SK-N-SH treated with all-trans-retinoic acid at 6 μM for 48 hours (cell line): Measurements from ENCODE around the gene IFIT3.

Source experiments
- ATAC-seq: fragments of 200-7000 bp; cut with Tn5 transposase; 3 replicates; pipeline ENCODE4 v1.9.1; 2020; ENCODE audit warnings: mild to moderate bottlenecking, moderate library complexity
- ARNTL ChIP-seq: fragments of 450-650 bp; formaldehyde crosslinking; IDR thresholded peaks from 2 replicates; pipeline ENCODE4 v1.5.0; 2020; ENCODE audit warnings: low read depth, mild to moderate bottlenecking, moderate library complexity, borderline replicate concordance
- BACH2 ChIP-seq: fragments of 250-450 bp; sonication (Bioruptor Pico); IDR thresholded peaks from 2 replicates; pipeline ENCODE4 v1.9.0; 2021; ENCODE audit warnings: mild to moderate bottlenecking, borderline replicate concordance
- CSDC2 ChIP-seq: fragments of 250-450 bp; sonication (Bioruptor Pico); IDR thresholded peaks from 2 replicates; pipeline ENCODE4 v1.5.0; 2020; ENCODE audit warnings: mild to moderate bottlenecking, moderate library complexity
- ESRRG ChIP-seq: fragments of 250-450 bp; sonication (Bioruptor Pico); IDR thresholded peaks from 2 replicates; pipeline ENCODE4 v1.6.1; 2021; ENCODE audit warnings: mild to moderate bottlenecking
- GLIS3 ChIP-seq: fragments of 250-450 bp; sonication (Bioruptor Pico); IDR thresholded peaks from 2 replicates; pipeline ENCODE4 v1.5.0; 2020; ENCODE audit warnings: mild to moderate bottlenecking, moderate library complexity
- ISL1 ChIP-seq: fragments of 250-450 bp; sonication (Bioruptor Pico); IDR thresholded peaks from 2 replicates; pipeline ENCODE4 v2.1.2; 2022; ENCODE audit warnings: mild to moderate bottlenecking, moderate library complexity
- OSR1 ChIP-seq: fragments of 250-450 bp; sonication (Bioruptor Pico); IDR thresholded peaks from 2 replicates; pipeline ENCODE4 v1.8.0; 2022; ENCODE audit warnings: moderate library complexity, mild to moderate bottlenecking, inconsistent platforms
- PPARA ChIP-seq: fragments of 250-450 bp; sonication (Bioruptor Pico); IDR thresholded peaks from 2 replicates; pipeline ENCODE4 v1.5.0; 2020; ENCODE audit warnings: mild to moderate bottlenecking, borderline replicate concordance
- RARB ChIP-seq: fragments of 250-450 bp; sonication (Bioruptor Pico); IDR thresholded peaks from 2 replicates; pipeline ENCODE4 v1.8.0; 2021; ENCODE audit warnings: mild to moderate bottlenecking, moderate library complexity
- SNAI2 ChIP-seq: fragments of 250-450 bp; sonication (Bioruptor Pico); IDR thresholded peaks from 2 replicates; pipeline ENCODE4 v1.5.0; 2020; ENCODE audit warnings: mild to moderate bottlenecking, moderate library complexity
- TCF4 ChIP-seq: fragments of 250-450 bp; sonication (Bioruptor Pico); IDR thresholded peaks from 2 replicates; pipeline ENCODE4 v1.8.0; 2021; ENCODE audit warnings: mild to moderate bottlenecking, moderate library complexity, borderline replicate concordance
- TOX ChIP-seq: fragments of 250-450 bp; sonication (Bioruptor Pico); IDR thresholded peaks from 2 replicates; pipeline ENCODE4 v1.8.0; 2021; ENCODE audit warnings: mild to moderate bottlenecking, moderate library complexity, borderline replicate concordance
- ZC3H10 ChIP-seq: fragments of 250-450 bp; sonication (Bioruptor Pico); IDR thresholded peaks from 2 replicates; pipeline ENCODE4 v1.5.1; 2021; ENCODE audit warnings: mild to moderate bottlenecking, moderate library complexity
- ZFP3 ChIP-seq: fragments of 250-450 bp; sonication (Bioruptor Pico); IDR thresholded peaks from 2 replicates; pipeline ENCODE4 v1.5.0; 2020; ENCODE audit warnings: mild to moderate bottlenecking, moderate library complexity
- ZFP30 ChIP-seq: fragments of 450-650 bp; formaldehyde crosslinking; IDR thresholded peaks from 2 replicates; pipeline ENCODE4 v1.5.0; 2022; ENCODE audit warnings: mild to moderate bottlenecking, moderate library complexity
- ZNF565 ChIP-seq: fragments of 450-650 bp; formaldehyde crosslinking; conservative IDR thresholded peaks from 2 replicates; pipeline ENCODE4 v1.5.0; 2020; ENCODE audit warnings: low read depth, mild to moderate bottlenecking, moderate library complexity
- ZNF8 ChIP-seq: fragments of 450-650 bp; formaldehyde crosslinking; IDR thresholded peaks from 2 replicates; pipeline ENCODE4 v1.5.0; 2020; ENCODE audit warnings: mild to moderate bottlenecking, moderate library complexity
- TF ChIP-seq, protein P1 (sequence below): fragments of 250-450 bp; sonication (Bioruptor Pico); IDR thresholded peaks from 2 replicates; pipeline ENCODE4 v1.8.0; 2021; ENCODE audit warnings: low read depth, mild to moderate bottlenecking, moderate library complexity, borderline replicate concordance
- TF ChIP-seq, protein P2 (sequence below): fragments of 250-450 bp; sonication (Bioruptor Pico); IDR thresholded peaks from 2 replicates; pipeline ENCODE4 v1.8.0; 2020; ENCODE audit warnings: mild to moderate bottlenecking, moderate library complexity, borderline replicate concordance
- TF ChIP-seq, protein P3 (sequence below): fragments of 250-450 bp; sonication (Bioruptor Pico); IDR thresholded peaks from 2 replicates; pipeline ENCODE4 v1.5.1; 2020; ENCODE audit warnings: low read depth, mild to moderate bottlenecking, moderate library complexity
- TF ChIP-seq, protein P4 (sequence below): fragments of 250-450 bp; sonication (Bioruptor Pico); IDR thresholded peaks from 2 replicates; pipeline ENCODE4 v1.5.0; 2020; ENCODE audit warnings: mild to moderate bottlenecking, moderate library complexity

Gene IFIT3

DNA sequence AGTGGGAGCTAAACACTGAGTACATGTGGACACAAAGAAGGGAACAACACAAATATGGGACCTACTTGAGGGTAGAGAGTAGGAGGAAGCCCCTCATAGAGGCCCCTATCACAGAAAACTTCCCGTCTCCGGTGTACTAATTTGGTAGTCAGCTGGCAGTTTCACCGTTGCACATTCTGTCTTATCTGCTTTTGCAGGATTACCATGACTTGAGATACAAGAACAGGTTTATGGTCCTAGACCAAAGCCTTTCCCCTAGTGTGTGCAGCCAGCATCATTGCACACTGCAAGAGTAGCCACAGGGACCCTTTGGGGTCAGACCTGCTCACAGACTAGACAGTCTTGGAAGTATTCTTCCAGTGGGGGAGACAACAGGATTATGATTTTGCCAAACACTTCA lies 44.2 kb downstream of the IFIT3 start:
- no peak for TF ChIP-seq OSR1 (CRISPR knock-in tag)
- no peak for ATAC-seq

DNA sequence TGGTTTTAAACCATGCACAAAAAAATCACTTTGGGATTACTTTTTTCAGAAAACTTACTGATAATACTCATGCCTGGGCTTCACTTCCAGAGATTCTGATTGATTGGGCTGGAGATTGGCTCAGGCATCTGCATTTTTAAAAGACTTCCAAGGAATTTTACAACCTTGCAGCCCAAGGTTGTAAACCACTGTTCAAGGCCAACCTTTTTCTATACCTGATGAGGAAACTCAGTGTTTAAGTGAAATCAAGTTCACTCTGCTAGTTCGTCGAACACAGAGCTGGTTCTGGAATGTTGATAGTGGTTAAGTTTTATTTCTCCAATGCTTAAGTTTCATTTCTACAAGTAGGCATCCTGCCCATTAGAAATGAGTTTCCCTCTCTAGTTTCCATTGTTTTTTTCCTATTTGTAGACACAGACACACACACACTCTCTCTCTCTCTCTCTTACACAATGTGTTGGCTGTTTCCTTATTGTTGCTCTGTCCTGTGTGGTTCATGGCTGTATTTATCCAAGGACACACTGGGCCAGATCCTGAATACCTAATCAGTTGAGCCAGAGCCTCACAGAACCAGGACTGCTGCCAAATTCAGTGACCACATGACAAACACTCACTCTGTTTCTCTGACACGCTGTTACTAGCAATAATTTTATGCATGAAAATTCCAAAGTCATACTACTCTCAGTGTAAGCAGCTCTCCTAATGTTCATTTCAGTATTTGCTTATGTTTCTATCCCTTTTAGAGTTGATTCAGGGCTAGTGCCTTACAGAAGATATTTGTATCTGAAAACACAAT lies 46.3 kb downstream of the IFIT3 start:
- ATAC-seq: peak; percentile 75
- no peak for TF ChIP-seq GLIS3 (CRISPR knock-in tag)
- TF ChIP-seq, protein P1, sequence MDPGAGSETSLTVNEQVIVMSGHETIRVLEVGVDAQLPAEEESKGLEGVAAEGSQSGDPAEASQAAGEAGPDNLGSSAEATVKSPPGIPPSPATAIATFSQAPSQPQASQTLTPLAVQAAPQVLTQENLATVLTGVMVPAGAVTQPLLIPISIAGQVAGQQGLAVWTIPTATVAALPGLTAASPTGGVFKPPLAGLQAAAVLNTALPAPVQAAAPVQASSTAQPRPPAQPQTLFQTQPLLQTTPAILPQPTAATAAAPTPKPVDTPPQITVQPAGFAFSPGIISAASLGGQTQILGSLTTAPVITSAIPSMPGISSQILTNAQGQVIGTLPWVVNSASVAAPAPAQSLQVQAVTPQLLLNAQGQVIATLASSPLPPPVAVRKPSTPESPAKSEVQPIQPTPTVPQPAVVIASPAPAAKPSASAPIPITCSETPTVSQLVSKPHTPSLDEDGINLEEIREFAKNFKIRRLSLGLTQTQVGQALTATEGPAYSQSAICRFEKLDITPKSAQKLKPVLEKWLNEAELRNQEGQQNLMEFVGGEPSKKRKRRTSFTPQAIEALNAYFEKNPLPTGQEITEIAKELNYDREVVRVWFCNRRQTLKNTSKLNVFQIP (CRISPR knock-in tag): no peak
- no peak for TF ChIP-seq ZNF8 (CRISPR knock-in tag)

DNA sequence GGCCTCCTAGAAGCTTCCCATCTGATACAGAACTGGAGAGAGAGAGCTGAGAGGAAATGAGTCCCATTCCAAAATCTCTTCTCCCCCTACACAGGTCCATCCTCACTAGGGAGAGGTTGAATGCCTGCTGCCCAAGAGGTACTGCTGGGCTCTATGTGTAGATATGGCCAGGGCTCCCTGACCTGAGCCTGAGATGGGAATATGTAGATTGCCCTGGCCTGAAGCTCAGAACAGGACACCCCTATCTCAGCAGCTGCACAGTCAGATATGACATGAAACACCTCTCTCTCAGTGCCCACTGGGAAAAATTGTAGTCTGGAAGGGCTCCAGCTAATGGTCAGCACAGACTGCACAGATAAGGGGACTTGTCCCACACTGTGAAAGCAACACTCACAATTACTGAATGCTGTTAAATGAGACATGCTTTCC lies 46.9 kb downstream of the IFIT3 start:
- TF ChIP-seq BACH2 (CRISPR knock-in tag): no peak
- TF ChIP-seq ZFP3 (CRISPR knock-in tag): no peak
- no peak for TF ChIP-seq ISL1 (CRISPR knock-in tag)
- TF ChIP-seq ESRRG (CRISPR knock-in tag): no peak
- no peak for TF ChIP-seq ZC3H10 (CRISPR knock-in tag)
- TF ChIP-seq, protein P1 (CRISPR knock-in tag): no peak
- no peak for TF ChIP-seq OSR1 (CRISPR knock-in tag)
- no peak for TF ChIP-seq ZNF8 (CRISPR knock-in tag)
- no peak for TF ChIP-seq ZFP30 (CRISPR knock-in tag)
- no peak; the same call in 1 of the 3 replicates for ATAC-seq

DNA sequence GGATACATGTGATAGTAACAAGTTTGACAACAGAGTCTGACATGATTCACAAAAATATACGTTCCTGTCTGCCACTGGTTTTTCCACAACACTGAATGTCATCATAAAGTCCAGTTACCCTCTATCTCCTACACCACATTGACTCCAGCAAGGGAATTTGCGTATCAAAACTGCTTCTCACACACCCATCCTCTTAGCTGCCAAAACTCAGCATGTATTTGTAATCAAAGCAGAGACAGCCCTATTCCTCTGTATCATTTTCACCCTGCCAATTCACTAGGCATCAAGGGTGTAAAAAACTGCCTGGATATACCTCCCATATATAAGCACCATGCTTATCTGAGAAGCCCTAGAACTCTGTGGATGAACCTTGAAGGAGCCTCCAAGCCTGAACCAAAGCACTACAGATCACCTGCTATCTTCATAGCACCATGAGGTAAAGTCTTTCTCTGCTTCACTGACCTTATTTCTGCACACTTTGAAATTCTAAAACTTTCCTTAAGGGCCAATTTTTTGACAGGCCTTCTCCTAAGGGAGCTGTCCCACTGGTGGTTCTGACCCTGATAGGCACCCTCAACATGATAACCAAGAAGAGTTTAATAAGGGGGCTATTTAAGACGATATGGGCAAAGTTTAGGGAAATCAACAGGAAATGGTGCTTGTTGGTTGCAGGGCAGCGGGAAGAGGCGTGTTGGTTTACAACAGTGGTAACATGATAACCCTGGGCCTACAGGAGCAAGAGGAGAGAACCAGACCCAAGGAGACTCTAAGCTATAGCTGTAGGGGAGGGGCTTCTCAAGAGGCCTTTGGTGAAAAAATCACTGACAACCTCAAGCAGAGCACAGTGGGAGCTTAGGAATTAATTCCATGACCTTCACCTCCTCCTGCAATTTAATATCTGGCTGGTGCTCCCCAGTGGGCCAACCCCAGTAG lies 50.2 kb downstream of the IFIT3 start, which contains the start of gene IFIT1B:
TSS of gene IFIT1B (plus strand) at position 352 of the 933 bp plus-strand sequence. CDS start at position 432, 80 bp downstream.
- TF ChIP-seq SNAI2: no peak
- TF ChIP-seq OSR1 (CRISPR knock-in tag): no peak
- TF ChIP-seq GLIS3 (CRISPR knock-in tag): no peak
- TF ChIP-seq ZFP30 (CRISPR knock-in tag): no peak
- TF ChIP-seq, protein P1 (CRISPR knock-in tag): no peak
- TF ChIP-seq, protein P2, sequence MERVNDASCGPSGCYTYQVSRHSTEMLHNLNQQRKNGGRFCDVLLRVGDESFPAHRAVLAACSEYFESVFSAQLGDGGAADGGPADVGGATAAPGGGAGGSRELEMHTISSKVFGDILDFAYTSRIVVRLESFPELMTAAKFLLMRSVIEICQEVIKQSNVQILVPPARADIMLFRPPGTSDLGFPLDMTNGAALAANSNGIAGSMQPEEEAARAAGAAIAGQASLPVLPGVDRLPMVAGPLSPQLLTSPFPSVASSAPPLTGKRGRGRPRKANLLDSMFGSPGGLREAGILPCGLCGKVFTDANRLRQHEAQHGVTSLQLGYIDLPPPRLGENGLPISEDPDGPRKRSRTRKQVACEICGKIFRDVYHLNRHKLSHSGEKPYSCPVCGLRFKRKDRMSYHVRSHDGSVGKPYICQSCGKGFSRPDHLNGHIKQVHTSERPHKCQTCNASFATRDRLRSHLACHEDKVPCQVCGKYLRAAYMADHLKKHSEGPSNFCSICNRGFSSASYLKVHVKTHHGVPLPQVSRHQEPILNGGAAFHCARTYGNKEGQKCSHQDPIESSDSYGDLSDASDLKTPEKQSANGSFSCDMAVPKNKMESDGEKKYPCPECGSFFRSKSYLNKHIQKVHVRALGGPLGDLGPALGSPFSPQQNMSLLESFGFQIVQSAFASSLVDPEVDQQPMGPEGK: no peak
- TF ChIP-seq ZNF565 (CRISPR knock-in tag): no peak
- no peak for TF ChIP-seq ZC3H10 (CRISPR knock-in tag)
- TF ChIP-seq, protein P3, sequence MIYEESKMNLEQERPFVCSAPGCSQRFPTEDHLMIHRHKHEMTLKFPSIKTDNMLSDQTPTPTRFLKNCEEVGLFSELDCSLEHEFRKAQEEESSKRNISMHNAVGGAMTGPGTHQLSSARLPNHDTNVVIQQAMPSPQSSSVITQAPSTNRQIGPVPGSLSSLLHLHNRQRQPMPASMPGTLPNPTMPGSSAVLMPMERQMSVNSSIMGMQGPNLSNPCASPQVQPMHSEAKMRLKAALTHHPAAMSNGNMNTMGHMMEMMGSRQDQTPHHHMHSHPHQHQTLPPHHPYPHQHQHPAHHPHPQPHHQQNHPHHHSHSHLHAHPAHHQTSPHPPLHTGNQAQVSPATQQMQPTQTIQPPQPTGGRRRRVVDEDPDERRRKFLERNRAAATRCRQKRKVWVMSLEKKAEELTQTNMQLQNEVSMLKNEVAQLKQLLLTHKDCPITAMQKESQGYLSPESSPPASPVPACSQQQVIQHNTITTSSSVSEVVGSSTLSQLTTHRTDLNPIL (CRISPR knock-in tag): no peak
- no peak for TF ChIP-seq CSDC2 (CRISPR knock-in tag)
- TF ChIP-seq TCF4 (CRISPR knock-in tag): no peak
- no peak for TF ChIP-seq TOX (CRISPR knock-in tag)
- no peak for TF ChIP-seq PPARA (CRISPR knock-in tag)
- TF ChIP-seq ZFP3 (CRISPR knock-in tag): no peak
- TF ChIP-seq ARNTL (CRISPR knock-in tag): no peak
- TF ChIP-seq RARB (CRISPR knock-in tag): no peak
- TF ChIP-seq, protein P4, sequence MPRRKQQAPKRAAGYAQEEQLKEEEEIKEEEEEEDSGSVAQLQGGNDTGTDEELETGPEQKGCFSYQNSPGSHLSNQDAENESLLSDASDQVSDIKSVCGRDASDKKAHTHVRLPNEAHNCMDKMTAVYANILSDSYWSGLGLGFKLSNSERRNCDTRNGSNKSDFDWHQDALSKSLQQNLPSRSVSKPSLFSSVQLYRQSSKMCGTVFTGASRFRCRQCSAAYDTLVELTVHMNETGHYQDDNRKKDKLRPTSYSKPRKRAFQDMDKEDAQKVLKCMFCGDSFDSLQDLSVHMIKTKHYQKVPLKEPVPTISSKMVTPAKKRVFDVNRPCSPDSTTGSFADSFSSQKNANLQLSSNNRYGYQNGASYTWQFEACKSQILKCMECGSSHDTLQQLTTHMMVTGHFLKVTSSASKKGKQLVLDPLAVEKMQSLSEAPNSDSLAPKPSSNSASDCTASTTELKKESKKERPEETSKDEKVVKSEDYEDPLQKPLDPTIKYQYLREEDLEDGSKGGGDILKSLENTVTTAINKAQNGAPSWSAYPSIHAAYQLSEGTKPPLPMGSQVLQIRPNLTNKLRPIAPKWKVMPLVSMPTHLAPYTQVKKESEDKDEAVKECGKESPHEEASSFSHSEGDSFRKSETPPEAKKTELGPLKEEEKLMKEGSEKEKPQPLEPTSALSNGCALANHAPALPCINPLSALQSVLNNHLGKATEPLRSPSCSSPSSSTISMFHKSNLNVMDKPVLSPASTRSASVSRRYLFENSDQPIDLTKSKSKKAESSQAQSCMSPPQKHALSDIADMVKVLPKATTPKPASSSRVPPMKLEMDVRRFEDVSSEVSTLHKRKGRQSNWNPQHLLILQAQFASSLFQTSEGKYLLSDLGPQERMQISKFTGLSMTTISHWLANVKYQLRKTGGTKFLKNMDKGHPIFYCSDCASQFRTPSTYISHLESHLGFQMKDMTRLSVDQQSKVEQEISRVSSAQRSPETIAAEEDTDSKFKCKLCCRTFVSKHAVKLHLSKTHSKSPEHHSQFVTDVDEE (CRISPR knock-in tag): no peak
- no peak for ATAC-seq
